Body of pancreas (tissue), 4 donors: ENCODE measurements around the gene NPR2. TPM values are rescaled to one million over a fixed set of nuclear protein-coding genes. Genes with fewer than 3 reads are reported as not detected.

Experiments used
- ATAC-seq: fragments of 150-250 bp; one replicate; pipeline ENCODE4 v1.9.1; 2016
- DNase-seq, 4 donors: peaks; one replicate each; pipeline ENCODE4 v3.0.0-alpha.2; 2019
- H3K27ac ChIP-seq, 4 donors: fragments of 200-600 bp; sonication (generic); 1 replicate in 3 of 4; 2 replicates in 1 of 4; pipeline versions ENCODE4 v1.5.1 to v1.6.1; 2016 to 2019; ENCODE audit warnings: mild to moderate bottlenecking in 1 of 4, mixed read lengths in 1 of 4, moderate library complexity in 1 of 4
- H3K27me3 ChIP-seq, 2 donors: fragments of 200-600 bp; sonication (generic); one replicate each; pipeline ENCODE4 v1.6.0; 2016; ENCODE audit warnings: mild to moderate bottlenecking in 1 of 2
- H3K36me3 ChIP-seq, 2 donors: fragments of 200-600 bp; sonication (generic); replicated peaks in 1 of 2; 2 replicates each; pipeline ENCODE4 v1.5.1; 2016; ENCODE audit warnings: low read depth in 2 of 2; ENCODE audit not compliant: insufficient read depth in 1 of 2
- H3K4me1 ChIP-seq: fragments of 200-600 bp; sonication (generic); one replicate; pipeline ENCODE4 v1.6.0; 2016
- H3K4me3 ChIP-seq, 2 donors: fragments of 200-600 bp; sonication (generic); 1 replicate in 1 of 2; 2 replicates in 1 of 2; pipeline ENCODE4 v1.5.1; 2016 to 2019
- H3K9me3 ChIP-seq, 3 donors: fragments of 200-600 bp; sonication (generic); 1 replicate in 2 of 3; 2 replicates in 1 of 3; pipeline ENCODE4 v1.5.1; 2016
- CTCF ChIP-seq, 7 experiments: fragments of 450-650 bp in 4 of 7; fragments of 200-600 bp in 3 of 7; sonication (generic) in 3 of 7; IDR thresholded peaks; one replicate each; pipeline ENCODE4 v1.5.1; 2016 to 2019; ENCODE audit warnings: antibody characterized with exemption in 7 of 7
- POLR2A ChIP-seq, 3 donors: fragments of 450-650 bp; IDR thresholded peaks; one replicate each; pipeline ENCODE4 v1.6.1; 2016; ENCODE audit warnings: antibody characterized with exemption in 3 of 3, mild to moderate bottlenecking in 2 of 3
- WGBS, 2 donors: methylation state at CpG; one replicate each; pipeline ENCODE4 v1.1.5; 2017; 5-methylcytosine and 5-hydroxymethylcytosine counted together
- intact Hi-C: fragments of 100-400 bp; cut with DNase I; formaldehyde crosslinking; loops from one replicate; pipeline ENCODE4 v1.15.1; 2023
- total RNA-seq, 2 donors: library from RNA; depleted of rRNA; stranded (reverse); fragments of >200 nt; gene quantifications; one replicate each; pipeline ENCODE4 v1.1.0, GENCODE V29; 2016

The NPR2 gene
- total RNA-seq, 2 donors from 2014 or later = 5.4 to 20.1 TPM

DNA sequence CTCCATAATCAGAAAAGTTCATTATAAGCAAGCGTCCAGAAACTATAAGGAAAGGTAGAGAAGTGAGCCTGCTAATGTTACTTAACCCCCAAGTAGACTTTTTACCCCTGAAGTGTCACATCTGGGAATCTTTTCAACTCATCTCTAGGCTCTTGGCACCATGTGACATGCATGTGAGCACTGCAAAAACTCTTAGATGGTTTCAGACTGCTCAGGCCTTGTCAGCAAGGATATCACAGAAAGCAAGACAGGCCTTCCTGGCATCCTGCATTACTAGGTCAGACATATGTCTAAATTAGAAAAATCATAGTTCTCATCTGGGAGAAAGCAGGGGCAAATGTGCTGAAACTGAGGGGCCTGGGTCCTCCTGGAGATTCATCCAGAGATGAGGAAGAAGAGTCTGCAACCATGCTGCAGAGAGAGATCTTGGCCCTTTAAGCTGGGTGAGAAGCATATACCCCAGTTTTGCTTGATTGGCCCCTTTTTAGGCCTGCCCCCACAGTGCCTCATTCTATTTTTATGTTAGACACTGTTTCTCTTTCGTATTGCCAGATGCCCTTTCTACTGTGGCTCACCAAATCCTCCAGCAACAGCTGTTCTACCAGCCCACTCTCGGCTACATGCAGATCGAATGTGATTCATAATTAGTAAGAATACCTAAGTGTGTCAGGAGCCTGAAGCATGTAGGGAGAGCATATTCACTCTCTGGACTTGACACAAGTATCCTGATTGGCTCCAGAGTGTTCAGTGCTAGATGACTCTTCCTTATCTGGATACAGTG, 56.6 kb downstream of the NPR2 start:
- no peaks in the 10 kb centered on the region for H3K27me3 ChIP-seq
- H3K36me3 ChIP-seq = no peaks in the 10 kb centered on the region
- H3K4me1 ChIP-seq = peaks cover 13% of the 10 kb centered on the region
- no peaks in the 10 kb centered on the region for H3K9me3 ChIP-seq
- H3K4me3 ChIP-seq = no peak overlapping the region
- intact Hi-C loops = no loop called here
- DNase-seq (no peak), ATAC-seq (no peak)
- TF ChIP-seq CTCF (IDR thresholded peaks at IDR 0.05) (no peak), POLR2A (IDR thresholded peaks at IDR 0.05) (no peak)
- whole genome bisulfite sequencing, 2 donors = 80 to 86% methylated on average over 4 of the region's 4 CpGs
- H3K27ac ChIP-seq = no peak overlapping the region

- 77 to 95% methylated on average over 2 of the region's 2 CpGs for WGBS, 2 donors
- no peak overlapping the region for H3K4me3 ChIP-seq
- TF ChIP-seq POLR2A (IDR thresholded peaks at IDR 0.05) = no peak
- TF ChIP-seq CTCF (IDR thresholded peaks at IDR 0.05) = no peak
- H3K27me3 ChIP-seq = no peaks in the 10 kb centered on the region
- no peaks in the 10 kb centered on the region for H3K36me3 ChIP-seq
- H3K9me3 ChIP-seq = no peaks in the 10 kb centered on the region
- H3K4me1 ChIP-seq = no peaks in the 10 kb centered on the region
- H3K27ac ChIP-seq = no peak overlapping the region
- intact Hi-C loops = no loop called here
- DNase-seq (no peak), ATAC-seq (no peak)
These were observed 61.0 kb downstream of the NPR2 start for GRCh38 chr9:35852267-35852815.

GRCh38 chr9:35852876-35853865, 61.8 kb downstream of the NPR2 start:
- intact Hi-C loops = no loop called here
- TF ChIP-seq CTCF (IDR thresholded peaks at IDR 0.05) (no peak), POLR2A (IDR thresholded peaks at IDR 0.05) (no peak)
- Histone ChIP-seq H3K9me3 (no peaks in the 10 kb centered on the region), H3K4me1 (no peaks in the 10 kb centered on the region), H3K27me3 (no peaks in the 10 kb centered on the region), H3K36me3 (no peaks in the 10 kb centered on the region), H3K4me3 (no peak overlapping the region), H3K27ac (no peak overlapping the region)
- no peak for DNase-seq
- ATAC-seq = no peak
- WGBS, 2 donors = 91 to 100% methylated on average over 13 to 24 of the region's 25 CpGs

DNA sequence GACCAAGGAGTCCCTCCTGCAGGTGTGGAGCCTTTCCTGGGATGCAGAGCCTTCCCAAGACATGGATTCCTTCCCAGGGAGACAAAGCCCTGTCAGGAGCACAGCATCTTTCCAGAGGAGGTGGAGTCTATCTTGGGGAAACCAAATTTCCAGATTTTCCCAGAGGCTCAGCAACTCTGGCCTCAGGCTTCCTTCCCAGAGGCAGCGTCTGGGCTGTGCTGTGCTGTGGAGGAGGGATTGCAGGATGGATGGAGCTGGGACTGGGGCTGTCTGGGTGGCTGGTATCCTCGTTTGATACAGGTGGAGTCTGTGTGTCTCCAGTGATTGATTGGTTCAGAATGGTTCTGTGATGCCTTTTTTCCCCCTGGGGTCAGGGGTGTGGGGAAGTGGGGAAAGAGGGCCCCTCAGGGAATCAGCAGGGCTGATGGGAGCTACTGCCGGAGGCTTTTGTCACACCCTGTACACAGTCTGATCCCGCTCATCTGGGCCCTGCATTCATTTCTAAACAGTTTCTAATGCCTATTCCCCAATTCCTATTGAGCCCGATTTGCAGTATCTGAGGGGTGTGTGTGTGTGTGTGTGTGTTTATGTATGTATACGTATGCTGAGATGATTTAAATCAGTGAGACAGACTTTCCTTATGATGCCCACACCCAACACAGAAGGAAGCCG, 62.8 kb downstream of the NPR2 start:
- DNase-seq (no peak), ATAC-seq (no peak)
- Histone ChIP-seq H3K27me3 (no peaks in the 10 kb centered on the region), H3K4me3 (no peak overlapping the region), H3K36me3 (no peaks in the 10 kb centered on the region), H3K4me1 (no peaks in the 10 kb centered on the region), H3K9me3 (no peaks in the 10 kb centered on the region), H3K27ac (no peak overlapping the region)
- intact Hi-C loops = no loop called here
- no peak for TF ChIP-seq POLR2A (IDR thresholded peaks at IDR 0.05)
- no peak for TF ChIP-seq CTCF (IDR thresholded peaks at IDR 0.05)
- WGBS, 2 donors = 89 to 92% methylated on average over 5 to 7 of the region's 7 CpGs
